OCI-M1 (cell line): ENCODE data around the gene INSRR.
A peak's percentile ranks its signal among the peaks of the same experiment; 100 is the strongest.

Source experiments
- DNase-seq: peaks from one replicate; lab custom pipeline; 2025; lab: John Stamatoyannopoulos, UW

INSRR gene

DNA sequence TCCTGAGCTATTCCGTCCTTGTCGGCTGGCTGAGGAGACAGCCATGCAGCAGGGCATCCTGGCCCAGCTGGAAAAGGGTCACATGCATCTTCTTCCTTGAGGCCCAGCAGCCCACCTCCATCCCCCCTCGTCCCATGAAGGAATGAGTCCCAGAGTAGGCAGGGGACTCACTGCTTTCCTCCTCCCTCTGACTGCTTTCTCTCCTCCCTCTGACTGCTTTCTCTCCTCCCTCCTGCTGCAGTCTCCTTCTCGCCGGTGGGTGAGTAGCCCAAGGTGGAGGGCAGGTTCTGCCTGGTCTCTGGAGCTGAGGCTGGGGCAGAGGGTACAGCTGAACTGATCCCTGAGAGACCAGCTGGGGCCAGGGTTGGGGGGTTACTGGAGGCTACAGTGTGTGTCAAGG lies 15.2 kb upstream of the INSRR start:
- no peak for DNase-seq

DNA sequence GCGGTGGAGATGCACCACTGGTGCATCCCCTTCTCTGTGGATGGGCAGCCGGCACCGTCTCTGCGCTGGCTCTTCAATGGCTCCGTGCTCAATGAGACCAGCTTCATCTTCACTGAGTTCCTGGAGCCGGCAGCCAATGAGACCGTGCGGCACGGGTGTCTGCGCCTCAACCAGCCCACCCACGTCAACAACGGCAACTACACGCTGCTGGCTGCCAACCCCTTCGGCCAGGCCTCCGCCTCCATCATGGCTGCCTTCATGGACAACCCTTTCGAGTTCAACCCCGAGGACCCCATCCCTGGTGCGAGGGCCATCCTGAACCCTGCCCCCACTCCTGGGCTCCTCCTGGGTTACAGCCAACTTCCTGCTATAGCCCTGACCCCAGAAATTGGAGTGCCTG lies 14.7 kb upstream of the INSRR start:
- no peak for DNase-seq

DNA sequence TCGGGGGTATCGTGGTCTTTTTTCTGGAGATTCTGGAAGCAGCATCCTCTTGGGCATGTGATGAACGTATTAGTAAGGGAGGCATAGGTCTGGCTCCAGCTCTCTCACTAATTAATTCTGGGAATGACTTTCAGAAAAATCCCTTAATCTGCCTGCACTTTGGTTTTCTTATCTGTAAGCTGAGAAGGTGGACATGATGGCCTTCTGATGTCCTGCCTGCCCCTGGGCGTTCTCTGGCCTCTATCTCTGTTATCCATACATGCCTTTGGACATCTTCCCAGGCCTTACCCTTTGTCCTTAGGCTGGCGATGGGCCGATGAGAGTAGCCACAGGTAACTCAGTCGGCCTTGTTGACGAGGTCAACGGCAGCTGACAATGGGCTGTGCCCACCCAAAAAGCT lies 10.5 kb upstream of the INSRR start:
- no peak for DNase-seq

DNA sequence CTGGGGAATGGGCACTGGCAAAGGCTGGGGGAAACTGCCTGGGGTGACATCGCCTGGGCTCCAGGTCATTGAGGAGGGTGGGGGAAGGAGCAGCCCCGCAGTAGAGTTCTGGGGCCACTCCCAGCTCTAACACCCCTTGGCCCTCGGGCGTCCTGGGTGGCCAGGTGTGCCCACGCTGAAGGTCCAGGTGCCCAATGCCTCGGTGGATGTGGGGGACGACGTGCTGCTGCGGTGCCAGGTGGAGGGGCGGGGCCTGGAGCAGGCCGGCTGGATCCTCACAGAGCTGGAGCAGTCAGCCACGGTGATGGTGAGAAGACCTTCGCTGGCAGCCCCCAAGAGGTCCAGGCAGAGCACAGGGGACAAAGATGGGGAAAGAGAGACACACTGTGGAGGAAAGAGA lies 9.4 kb upstream of the INSRR start:
- no peak for DNase-seq

DNA sequence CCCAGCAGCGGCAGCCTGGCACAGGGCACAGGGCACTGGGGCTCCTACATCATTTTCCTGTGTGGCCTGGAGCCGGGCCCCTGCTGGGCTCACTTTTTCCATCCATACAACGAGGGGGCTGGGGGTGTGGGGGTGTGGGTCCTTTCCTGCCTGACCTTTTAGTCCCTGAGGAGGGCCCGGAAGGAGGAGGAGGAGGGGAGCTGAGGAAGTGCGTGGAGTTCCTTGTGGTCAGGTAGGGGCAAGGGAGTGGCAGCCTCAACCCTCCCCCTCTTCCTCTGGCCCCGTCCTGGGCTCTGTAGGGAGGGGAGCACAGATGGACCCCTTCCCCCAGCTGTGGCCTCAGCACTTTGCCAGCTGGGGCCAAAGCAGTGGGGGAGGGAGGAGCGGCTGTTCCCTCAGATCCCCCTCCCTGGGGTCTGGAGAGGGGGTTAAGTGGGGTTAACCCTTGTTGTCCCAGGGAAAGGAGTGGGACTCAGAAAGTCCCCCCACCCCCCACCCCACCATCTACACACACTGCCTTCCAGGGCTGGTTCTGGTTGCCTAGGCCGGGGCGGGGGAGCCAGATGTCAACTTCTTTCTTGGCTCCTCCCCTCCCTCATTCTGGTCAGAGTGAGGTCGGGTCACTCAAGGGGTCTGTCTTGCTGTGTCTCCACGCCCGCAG lies 7.5 kb upstream of the INSRR start:
- peak; percentile 75 for DNase-seq

DNA sequence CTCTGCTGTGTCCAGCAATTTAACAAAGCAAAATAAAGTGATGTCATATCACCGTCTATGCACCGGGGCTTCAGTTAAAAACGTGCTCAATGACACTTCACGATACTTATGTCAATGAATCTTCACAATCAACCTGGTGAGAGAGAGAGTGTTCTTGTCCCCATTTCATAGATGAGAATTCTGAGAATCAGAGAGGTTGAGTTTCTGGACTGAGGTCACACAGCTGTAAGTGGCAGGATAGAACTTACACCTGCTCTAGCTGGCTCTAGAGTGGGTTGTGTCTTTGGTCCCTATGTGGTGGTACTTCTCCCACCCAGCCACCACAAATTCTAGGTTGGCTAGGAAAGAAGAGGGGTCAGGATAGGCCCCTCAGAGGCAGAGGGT lies 6.9 kb upstream of the INSRR start:
- peak; percentile 18 for DNase-seq

DNA sequence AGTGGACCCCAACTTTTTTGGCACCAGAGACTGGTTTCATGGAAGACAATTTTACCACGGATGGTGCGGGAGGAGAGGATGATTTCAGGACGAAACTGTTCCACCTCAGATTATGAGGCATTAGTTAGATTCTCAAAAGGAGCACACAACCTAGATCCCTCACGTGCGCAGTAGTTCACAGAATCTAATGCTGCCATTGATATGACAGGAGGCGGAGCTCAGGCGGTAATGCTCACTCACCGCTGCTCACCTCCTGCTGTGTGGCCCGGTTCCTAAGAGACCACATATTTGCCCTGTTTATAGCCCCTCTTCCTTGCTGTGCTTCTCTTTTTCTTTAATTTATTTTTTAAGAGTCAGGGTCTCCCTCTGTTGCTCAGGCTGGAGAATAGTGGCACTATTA lies 6.3 kb upstream of the INSRR start:
- no peak for DNase-seq

DNA sequence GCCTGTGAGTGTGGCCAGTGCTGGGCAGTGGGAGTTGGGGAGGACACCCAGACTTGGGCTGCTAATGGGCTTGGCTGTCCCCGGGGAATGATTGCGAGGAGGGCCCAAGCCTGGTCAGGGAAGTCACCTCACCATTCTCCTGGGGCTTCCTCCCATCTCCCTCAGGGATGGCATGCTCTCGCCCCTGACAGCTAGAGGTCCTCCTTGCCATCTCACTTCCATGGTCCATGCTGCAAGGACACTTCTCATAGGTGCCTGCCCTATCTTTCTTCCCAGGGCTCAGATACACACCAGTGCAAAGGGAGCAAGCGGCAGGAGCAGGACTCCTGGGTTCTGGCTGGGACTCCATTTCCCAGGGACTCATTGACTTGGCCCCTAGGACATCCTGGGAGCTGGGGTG lies 5.9 kb upstream of the INSRR start:
- peak; percentile 34 for DNase-seq

DNA sequence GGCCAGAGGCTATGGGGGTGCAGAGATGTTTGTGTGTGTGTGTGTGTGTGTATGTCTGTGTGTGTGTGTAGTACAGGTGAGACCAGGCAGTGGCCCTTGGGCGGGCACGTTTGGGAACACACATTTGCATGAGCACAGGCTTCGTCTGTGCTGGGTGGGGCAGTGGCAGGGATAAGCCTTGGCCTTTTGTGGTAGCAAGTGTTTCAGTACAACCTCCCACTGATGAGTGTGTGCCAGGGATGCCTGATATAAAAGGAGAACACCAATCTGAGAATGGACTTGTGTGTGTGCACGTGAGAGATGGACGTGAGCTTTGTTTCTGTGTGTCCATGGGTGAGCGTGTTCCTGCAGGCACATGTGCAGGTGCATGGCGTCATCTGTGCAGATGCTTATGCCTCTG lies 4.7 kb upstream of the INSRR start:
- DNase-seq, result peak; percentile 64

DNA sequence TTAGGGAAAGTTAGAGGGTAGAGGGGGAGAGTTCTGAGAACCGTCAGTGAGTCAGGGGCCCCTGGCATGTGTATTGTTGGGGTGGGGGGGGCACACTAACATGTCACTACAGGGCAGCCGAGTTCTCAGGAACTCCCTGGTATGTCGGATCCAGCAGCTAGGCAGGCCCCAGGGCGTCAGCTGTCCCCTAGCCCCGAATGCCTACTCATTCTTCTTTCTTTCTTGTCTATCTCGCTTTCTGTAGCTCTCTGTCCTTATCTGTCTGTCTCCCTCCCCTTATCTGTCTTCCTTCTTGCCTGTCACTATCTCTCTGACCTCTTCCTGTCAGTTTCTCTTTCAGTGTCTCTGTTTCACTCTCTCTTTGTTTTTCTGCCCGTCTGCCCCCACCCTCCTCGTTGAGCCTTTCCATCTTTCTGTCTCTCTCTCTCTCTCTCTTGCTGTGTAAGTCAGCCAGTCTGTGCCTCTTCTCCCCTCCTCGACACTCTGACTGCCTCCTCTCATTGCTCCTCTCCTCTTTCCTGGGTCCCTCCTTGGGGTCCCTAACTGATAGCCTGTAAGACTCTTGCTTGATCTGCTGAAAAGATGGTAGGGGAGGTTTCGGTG lies 4.2 kb upstream of the INSRR start:
- DNase-seq, result peak; percentile 89

DNA sequence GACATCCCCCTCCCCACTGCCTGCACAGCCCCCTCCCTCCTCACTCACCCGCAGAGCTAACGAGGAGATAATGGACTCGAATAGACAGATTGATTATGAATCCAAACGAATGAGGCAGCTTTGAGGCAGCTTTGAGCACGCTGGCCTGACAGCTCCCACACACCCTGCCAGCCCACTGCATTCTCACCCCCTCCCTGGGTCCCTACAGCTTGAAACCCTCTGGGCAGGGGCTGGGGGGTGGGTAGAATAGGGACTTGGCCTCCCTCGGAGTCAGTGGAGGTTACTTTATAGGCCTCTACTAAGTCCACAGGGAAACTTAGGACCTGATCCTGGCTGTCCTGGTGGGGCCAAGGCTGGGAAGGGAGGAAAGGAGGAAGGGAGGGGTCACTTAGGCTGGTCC lies 3.7 kb upstream of the INSRR start:
- peak; percentile 76 for DNase-seq

DNA sequence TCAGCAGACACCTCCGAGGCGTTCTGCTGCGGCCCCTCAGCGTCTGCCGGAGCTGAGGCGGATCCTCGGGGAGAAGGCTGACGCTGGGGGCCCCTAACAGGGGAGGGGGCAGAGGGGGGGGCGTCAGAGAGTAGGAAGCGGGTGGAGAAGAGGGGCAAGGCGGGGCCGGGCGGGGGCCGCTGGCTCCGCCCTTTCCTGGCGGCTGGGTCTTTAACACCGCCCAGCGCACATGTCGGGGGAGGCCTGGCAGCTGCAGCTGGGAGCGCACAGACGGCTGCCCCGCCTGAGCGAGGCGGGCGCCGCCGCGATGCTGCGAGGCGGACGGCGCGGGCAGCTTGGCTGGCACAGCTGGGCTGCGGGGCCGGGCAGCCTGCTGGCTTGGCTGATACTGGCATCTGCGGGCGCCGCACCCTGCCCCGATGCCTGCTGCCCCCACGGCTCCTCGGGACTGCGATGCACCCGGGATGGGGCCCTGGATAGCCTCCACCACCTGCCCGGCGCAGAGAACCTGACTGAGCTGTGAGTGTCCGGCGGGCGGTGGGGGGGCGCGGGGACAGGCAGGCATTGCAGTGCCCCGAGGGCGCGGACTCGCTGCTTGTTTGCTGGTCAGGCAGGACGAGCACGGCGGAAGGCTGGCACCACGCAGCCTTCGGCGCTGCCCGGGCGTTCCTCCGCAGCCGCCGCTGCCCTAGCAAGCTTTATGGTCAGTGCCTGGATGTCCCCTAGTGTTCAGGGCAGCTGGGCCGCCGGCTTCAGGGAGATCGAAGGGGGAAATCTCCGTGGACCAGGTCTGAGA lies 1.9 kb upstream of the INSRR start, which contains the start of gene NTRK1:
Gene NTRK1, plus strand, starts transcription at position 238 of the 796 bp plus-strand sequence. Its CDS starts 70 bp downstream, at position 308.
- DNase-seq, result peak; percentile 77

DNA sequence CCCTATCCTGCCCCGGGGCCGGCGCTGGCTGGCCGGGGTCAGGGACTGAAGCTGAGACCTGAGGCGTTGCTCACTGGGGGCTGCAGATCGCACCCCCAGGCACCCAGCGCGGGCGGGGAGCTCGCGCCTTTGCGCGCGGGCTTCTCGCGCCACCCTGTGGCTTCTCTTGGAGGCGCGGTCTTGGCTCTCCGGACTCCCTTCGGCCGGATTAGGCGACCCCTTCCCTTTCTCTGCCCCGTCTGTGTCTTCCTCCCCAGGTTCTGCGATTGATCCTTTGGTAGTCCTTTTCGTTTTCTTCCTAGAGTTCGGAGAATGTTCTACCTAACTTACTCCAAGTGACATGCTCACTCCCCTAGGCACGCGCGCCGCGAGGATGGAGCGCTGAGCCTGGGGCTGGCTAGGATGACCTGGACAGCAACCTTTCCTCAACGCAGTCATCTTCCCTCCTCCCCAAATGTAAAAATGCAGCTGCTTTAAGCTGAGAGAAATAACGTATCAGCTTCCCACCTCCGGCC lies 1.3 kb upstream of the INSRR start:
- peak; percentile 82 for DNase-seq

DNA sequence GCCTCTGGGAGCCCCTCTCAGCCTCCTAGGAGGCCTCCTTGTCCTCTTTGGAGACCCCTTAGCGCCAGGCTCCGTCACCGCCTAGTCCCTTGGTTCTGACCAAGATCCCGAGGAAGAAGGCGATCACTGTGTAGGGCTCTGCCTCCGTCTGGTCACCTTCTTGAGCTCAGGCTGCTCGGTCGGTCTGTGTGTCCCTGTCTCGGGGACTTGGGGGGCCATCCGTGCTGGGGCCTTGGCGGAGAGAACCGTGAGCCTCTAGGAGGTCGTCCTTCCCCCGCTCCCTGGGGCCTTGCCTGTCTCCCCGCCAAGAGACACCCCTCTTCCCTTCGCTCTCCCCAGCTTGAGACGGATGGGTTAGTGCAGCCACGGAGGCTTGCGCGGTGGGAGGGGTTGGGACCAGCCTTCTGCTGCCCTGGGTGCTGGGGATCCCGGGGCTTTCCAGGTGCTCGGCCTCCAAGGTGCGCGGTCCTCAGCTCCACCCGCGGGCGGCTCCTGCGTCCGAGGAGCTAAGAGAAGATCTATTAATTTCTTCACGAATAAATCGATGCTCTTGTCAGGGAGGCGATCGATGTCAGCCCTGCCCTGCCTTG lies 701 bp upstream of the INSRR start:
- peak; percentile 52 for DNase-seq

DNA sequence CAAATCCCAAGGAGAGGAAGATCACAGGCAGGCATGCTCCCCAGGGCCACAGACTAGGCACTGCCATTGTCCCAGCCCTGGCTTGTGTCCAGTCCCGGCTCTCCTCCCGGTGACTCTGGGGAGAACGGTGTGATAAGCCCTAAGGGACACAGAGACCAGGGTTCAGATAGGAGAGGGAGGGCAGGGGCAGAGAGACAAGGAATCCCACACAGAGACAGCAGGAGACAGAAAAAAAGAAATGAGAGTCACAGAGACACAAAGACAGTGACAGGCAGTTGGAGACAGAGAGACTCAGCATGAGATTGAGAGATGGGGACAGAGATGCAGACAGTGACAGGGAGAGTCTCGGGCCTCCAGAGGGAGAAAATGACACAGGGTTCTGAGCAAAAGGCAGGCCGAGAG lies 361 bp downstream of the INSRR start:
- peak; percentile 73 for DNase-seq

DNA sequence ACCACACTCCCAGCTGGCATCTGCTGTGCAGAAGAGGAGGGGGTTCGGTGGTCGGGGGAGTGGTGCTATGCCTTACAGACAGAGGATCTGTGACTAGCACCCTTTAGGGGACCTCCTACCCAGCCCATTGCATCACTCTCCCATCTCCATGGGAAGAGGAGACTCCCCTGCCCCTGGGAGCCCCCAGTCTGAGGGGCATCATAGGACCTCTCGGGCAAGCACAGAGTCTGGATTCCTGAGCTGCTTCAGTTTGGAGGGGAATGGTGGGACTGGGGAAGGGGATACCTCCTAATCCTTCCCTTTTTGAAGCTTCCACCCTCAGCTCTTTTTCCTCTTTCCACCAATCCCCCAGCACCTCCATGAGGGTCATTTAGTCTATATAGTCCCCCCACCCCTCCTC lies 1.4 kb downstream of the INSRR start:
- DNase-seq, result no peak

DNA sequence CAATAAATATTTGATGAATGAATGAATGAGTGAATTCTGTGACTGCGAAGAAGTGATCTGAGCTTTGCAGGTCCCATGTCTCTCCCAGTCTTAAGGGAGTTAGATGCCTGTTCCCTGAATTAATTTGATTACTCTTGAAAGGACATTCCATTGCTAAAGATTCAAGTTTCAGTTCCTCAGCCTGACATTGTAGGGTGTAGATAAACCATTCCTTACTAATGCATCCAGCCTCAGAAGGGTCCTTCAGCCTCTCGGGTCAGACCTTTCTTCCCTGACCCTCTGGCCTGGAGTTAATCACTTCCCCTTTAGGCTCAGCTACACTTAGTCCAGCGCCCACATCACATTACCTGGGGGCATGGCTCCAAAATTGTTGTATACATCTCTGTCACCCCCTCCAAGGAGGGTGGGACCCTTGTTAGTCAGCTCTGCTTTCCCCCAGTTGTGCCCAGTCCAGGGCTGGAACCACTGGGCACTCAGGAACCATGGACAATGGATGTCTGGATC lies 2.6 kb downstream of the INSRR start:
- DNase-seq, result peak; percentile 37

DNA sequence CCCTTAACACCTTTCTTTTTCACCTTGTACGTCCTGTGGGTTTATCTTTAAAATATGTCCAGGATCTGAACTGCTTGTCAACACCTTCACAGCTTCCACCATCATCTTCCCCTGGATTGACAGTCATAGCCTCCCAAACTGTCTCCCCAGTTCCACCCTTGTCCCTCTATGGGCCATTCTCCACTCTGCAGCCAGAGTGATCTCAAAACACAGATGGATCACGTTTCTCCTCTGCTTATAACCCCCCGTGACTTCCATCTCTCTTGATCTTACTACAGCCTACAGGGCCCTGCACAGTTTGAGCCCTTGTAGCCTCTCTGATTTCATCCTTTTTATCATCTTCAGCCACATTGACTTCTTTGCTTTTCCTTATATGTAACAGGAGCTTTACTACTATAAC lies 4.3 kb downstream of the INSRR start:
- DNase-seq, result no peak

DNA sequence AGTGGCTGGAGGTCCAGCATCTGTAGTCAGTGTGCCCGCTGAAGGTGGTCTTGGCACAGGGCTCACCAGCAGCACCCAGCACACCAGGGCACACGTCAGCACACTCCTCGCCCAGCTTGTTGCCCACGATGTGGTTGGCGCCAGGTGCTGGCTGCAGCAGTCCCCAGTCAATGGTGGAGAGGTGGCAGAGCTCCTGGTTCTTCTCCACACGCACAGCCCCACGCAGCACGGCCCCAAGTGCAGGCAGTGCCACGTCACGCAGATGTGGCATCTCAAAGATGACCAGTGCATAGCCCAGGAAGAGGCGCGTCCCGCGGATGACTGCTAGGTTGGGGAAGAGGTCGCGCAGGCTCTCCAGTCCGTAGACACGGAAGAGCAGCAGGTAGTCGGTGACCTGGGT lies 5.2 kb downstream of the INSRR start:
- no peak for DNase-seq

DNA sequence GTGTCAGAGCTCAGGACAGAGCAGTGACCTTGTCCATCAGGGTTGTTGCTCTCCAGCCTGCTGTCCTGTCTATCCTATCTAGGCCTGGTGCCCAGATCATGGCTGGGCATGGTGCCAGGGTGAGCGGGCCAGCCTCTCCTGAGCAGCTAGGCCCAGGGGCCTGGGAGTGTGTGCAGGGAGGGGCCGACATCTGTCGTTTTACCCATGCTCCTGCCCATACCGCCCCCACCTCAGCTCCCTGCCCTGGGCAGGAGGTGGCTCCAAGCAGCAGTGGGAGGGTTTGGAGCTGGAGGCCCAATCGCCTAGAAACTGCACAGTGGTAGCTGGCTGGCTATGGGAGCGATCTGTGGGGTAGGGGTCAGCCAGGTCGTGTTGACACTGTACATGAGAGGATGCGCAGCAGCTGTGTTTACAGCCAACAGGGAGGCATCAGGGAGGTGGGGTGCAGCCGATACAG lies 6.5 kb downstream of the INSRR start:
- DNase-seq, result no peak

DNA sequence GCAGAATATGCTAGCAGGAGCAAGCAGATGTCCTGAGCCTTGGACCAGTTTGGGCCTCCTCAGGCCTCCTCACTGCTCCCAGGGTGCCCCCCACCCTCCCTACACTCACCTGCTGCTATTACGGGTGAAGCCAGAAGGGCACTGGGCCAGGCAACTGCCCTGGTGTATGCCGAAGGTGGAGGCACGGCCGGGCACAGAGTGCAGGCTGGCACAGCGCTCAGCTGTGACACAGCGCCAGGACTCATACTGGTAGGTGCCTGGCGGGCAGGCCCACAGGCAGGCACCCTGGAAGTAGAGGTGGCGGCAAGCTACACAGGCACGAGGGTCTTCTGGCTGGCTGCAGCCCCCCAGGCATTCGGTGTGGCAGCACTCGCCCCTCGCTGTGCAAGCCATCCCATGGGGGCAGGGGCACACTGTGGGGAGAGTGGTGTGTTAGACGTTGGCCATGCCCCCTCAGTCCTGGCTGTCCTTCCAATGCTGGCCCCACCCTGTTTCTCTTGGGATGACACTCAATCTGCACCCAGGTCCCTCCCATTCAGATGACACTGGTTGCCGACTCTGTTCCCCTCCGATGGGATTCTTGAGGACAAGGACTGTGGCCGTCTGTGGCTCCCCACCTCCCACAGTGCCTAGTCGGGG lies 7.0 kb downstream of the INSRR start:
- no peak for DNase-seq

DNA sequence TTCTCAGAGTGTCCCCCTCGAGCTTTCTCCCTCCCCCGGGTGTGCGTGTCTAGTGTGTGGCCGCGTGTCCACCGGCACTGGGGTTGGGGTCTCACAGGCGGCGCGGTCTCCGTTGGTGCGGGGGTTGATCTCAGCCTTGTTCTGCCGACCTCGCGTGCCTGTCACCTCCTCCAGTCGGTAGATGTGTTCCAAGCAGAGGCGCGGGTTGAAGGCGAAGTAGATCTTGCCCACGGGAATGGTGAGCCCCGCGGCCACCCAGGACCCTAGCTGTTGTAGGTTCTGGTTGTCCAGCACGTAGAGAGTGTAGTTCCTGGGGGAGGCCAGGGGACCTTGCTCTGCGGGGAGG lies 9.8 kb downstream of the INSRR start:
- no peak for DNase-seq
